Testis (tissue), 2 donors: ENCODE results near the gene PTPRE.

Source experiments
- CTCF ChIP-seq, 3 experiments: fragments of 450-650 bp in 2 of 3; fragments of 200-600 bp in 1 of 3; sonication (generic) in 1 of 3; IDR thresholded peaks; one replicate each; pipeline ENCODE4 v1.5.1; 2016 to 2019; ENCODE audit warnings: antibody characterized with exemption in 3 of 3, mild to moderate bottlenecking in 2 of 3, moderate library complexity in 1 of 3
- POLR2A ChIP-seq: fragments of 450-650 bp; IDR thresholded peaks from one replicate; pipeline ENCODE4 v1.6.1; 2017; ENCODE audit warnings: antibody characterized with exemption, mild to moderate bottlenecking, moderate library complexity

- TF ChIP-seq CTCF (IDR thresholded peaks at IDR 0.05) (no peak), POLR2A (no peak)
Observed at GRCh38 chr10:127928021-127928806, 21.3 kb downstream of the PTPRE start.
